ENCODE data around the gene APLN. TPM values are rescaled to one million over a fixed set of nuclear protein-coding genes. Genes with fewer than 3 reads are reported as not detected.

Gene APLN
- polyA plus RNA-seq, 1 donor from 2014 or later: not detected

DNA sequence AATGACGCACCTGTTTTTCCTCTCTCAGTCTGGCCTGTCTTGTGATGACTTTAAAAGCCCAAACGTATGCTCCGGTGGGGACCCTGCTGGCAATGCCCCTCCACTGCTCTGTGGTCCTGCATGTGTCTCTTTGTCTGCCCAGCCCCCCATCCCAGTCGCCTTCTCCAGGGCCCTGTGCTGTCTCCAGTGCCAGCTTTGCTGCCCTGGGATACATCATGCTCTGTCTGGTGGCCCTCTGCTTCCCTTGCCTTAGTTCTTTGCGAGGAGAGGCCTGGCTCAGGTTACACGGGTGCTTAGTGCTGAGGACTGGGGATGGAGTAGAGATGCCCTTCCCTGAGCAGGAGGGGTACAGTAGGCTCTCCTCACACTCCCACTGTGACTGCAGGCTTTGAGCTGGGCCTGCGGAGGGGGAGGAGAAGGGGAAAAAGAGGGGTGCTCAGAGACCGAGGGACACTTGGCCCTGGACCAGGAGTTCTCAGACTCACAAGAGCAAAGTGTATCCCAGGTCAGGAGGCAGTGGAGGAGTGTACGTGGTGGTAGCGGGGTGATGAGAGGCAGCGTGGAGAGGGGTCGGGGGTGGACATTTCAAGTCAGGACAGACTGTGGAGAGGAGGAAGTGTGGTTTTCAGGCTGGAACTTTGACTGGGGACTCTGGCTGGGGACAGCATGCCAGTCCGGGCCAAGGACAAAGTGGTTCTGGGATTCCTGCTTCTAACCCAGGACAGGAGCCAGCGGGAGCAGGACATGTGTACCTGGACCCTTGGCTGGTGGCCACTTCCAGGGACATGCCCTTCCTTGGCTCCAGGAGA lies 2.8 kb downstream of the APLN start:
- H3K4me1 Mint-ChIP-seq: peaks cover 0 to 9% (median 8%) of the 10 kb centered on the region in 3 donors
- peak overlapping the region in 1 of 4 donors; percentile 47 for H3K4me3 Mint-ChIP-seq
- peaks cover 27% of the 10 kb centered on the region for H3K27me3 Mint-ChIP-seq
- H3K36me3 Mint-ChIP-seq: no peaks in the 10 kb centered on the region
- no peak overlapping the region for H3K27ac Mint-ChIP-seq
- no peaks in the 10 kb centered on the region for H3K9me3 Mint-ChIP-seq

- peaks cover 29% of the 10 kb centered on the region for H3K27me3 Mint-ChIP-seq
- H3K36me3 Mint-ChIP-seq: no peaks in the 10 kb centered on the region
- no peak overlapping the region for H3K4me3 Mint-ChIP-seq
- H3K4me1 Mint-ChIP-seq: peaks cover 0 to 7% (median 6%) of the 10 kb centered on the region in 3 donors
- H3K9me3 Mint-ChIP-seq: no peaks in the 10 kb centered on the region
- H3K27ac Mint-ChIP-seq: no peak overlapping the region
Observed at GRCh38 chrX:129650821-129651510, 3.8 kb downstream of the APLN start.

DNA sequence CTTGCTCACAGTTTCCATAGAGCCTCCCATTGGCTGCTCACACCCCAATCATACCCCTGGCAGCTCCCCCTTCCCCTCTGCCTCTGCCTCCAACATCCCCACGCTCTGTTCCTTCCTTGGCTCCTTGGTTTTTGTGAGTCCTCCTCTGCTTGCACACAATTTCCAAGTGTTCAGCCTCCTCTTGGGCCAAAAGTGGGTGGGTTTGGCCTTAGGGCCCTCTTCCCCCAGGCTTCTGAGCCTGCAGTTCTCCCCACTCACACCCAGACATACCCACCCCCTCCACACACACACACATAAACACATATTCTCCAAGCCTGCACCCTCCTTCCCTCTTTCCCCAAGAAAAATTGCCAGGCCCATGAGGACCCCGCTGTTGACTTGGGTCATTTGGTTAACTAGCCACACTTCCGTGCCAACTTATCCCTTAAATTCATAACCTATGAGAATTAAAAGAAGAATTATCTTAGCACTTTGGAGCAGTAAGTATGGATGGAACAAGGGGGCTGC lies 4.5 kb downstream of the APLN start:
- Mint-ChIP-seq H3K4me3 (no peak overlapping the region), H3K4me1 (no peaks in the 10 kb centered on the region), H3K9me3 (no peaks in the 10 kb centered on the region), H3K27me3 (peaks cover 28% of the 10 kb centered on the region), H3K36me3 (no peaks in the 10 kb centered on the region), H3K27ac (peak overlapping the region in 1 of 3 donors; percentile 69)

DNA sequence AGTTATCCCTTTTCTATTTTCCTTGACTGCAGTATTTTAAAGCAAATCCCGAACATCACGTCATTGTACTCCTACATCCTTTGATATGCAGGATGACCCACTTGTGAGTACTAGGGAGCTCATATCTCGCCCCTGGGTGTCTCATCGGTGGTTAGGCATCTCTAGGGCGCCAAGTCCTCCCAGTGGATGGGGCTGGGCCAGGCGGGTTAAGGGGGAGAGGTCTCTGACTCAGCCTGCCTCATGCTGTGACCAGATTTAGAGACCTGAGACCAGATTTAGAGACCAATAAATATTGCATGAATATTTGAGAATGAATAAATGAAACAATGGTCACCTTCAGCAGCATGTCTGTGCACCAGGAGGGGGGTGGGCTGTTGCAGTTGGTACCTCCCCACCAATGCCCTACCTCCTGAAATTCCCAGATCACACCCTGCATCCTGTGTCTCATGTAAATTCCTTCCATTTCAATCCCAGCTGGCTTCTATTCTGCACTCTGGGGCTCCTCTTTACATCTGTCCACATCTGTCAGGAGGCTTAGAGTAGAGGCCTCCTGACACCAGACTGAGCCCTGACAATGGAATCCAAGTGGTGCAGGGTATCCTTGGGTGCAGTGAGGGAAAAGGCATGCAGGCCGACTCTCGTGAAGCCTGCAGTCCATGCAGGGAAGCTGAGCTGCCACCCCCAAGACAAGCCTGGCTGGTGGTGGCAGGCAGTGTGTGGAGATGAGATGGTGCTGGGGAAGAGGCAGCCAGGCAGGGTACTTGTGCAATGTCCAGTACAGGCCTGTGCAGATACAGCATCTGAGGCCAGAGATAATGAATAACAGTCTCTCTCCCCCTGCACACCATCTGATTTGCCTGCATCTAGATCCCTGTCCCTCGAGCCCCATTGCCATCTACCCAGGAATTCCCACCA lies 5.2 kb downstream of the APLN start:
- Mint-ChIP-seq H3K4me1 (no peaks in the 10 kb centered on the region), H3K36me3 (no peaks in the 10 kb centered on the region), H3K4me3 (no peak overlapping the region), H3K27me3 (peaks cover 28% of the 10 kb centered on the region), H3K27ac (peak overlapping the region in 1 of 3 donors; percentile 69), H3K9me3 (no peaks in the 10 kb centered on the region)

DNA sequence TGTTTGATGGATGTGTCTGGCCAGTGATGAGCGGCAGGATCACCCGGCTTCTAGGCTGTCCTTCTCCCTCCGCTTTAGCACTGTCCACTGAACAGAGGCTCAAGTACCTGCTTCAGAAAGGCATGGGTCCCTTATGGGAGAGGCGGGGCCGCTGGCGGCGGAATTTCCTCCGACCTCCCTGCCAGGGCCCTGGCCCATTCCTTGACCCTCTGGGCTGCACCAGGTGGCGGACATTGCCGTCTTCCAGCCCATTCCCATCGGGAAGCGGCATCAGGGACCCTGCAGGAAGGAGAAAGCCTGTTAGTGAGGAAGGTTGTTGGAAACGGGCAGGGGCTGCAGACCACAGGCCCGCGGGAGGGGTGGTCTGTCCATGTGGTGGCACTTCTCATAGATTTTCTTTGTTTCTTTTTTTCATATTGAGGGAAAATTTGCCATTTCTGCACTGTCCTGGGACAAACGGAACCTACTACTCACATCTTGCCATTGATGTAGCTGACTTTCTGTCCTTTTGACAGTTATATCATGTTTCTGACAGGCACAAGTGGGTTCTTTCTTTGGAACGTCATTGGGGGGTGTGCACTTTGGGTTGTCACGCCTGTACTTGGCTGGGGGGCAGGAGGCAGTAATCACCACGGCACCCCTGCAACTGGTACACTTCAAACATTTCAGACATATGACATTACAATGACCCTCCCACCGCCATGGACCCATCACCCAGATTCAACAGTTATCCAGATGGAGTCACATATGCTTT lies 6.1 kb downstream of the APLN start:
- Mint-ChIP-seq H3K27ac (no peak overlapping the region), H3K4me1 (no peaks in the 10 kb centered on the region), H3K36me3 (no peaks in the 10 kb centered on the region), H3K27me3 (peaks cover 28% of the 10 kb centered on the region), H3K9me3 (no peaks in the 10 kb centered on the region), H3K4me3 (no peak overlapping the region)

DNA sequence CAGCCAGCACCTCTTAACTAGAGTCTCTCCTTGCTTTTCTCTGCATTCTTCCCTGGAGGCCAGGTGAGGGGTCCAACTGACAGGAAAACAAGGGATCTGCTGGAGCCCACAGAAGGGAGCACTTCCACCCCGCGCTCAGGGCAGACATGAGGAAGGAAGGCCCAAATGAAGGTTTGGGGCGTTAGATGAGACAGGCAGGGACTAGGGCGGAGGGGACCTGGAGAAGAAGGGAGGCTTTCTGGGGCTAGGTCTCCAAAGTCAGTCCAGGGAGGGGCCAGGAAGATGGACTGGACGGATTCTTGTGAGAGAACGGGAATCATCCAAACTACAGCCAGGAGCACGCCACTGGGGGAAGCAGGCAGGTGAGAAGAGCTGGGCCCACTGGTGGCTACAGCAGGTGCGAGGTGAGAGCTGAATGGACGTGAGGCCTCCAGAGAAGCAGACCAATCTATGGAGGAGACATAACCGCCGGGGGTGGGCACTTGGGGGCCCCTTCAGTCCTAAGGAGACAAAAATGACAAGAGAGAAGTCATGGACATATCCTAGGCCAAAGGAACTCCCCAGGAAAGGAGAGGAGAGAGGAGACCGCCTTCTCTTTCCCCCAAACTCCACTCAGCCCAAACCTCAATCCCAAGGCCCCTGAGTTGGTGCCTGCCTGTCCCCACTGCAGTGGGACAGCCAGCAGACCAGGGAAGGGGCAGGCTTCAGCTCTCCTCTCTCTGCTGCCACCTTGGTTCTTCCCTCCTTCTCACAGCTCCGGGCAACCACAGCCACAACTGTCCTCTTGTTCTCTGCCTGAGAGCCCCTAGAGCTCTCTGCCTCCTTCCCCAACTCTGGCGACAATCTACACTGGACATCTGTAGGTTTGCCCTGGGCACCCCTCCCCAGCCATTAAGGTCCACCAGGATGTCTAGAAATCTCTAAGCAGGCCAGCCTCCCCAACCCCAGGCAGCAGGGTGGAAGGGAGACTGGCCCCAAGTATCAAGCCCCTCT lies 7.0 kb downstream of the APLN start:
- Mint-ChIP-seq H3K27me3 (peaks cover 21% of the 10 kb centered on the region), H3K27ac (peak overlapping the region in 1 of 3 donors; percentile 6), H3K4me1 (no peaks in the 10 kb centered on the region), H3K9me3 (no peaks in the 10 kb centered on the region), H3K36me3 (no peaks in the 10 kb centered on the region), H3K4me3 (no peak overlapping the region)

DNA sequence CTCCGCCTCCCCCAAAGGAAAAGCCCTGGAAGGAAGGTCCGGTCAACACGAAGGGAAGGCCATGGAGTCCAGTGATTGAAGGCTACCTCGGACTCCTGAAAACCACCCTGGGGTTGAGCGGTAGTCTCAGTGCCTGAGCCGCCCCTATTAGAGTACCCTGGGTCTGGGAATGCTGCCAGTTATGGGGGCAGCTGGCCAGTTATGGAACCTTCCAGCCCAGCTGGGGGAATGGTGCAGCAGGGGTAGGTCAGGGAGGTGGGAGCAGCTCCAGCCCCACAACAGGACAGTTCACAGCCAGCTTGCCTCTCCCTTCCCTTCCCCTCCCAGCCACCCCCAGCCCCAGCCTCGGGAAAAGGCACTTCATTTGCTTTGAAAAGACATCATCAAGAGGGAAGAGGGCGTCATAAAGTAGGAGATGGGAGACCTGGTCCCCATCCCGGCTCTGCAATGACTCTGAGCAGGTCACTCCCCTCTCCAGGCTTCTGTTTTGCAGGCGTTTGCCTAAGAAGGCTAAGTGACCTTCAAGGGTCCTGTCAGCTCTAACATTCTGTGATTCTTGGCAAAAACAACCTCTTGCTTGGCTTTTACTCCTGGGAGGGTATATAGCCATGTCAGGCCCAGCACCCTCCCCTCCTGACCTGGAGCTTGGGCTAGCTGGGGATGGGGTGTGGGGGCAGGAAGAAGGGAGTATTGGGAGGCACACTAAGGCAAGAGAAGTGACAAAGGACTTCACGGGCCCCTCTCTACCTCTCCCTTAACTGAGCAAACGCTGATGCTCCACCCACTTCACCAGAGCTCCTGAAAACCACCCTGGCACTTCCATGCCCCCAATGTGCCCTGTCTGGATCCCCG lies 8.0 kb downstream of the APLN start:
- no peak overlapping the region for H3K27ac Mint-ChIP-seq
- no peaks in the 10 kb centered on the region for H3K9me3 Mint-ChIP-seq
- no peaks in the 10 kb centered on the region for H3K36me3 Mint-ChIP-seq
- H3K27me3 Mint-ChIP-seq: peaks cover 21% of the 10 kb centered on the region
- no peak overlapping the region for H3K4me3 Mint-ChIP-seq
- no peaks in the 10 kb centered on the region for H3K4me1 Mint-ChIP-seq

GRCh38 chrX:129642641-129643040 lies 12.1 kb downstream of the APLN start:
- H3K27ac Mint-ChIP-seq: no peak overlapping the region
- no peaks in the 10 kb centered on the region for H3K4me1 Mint-ChIP-seq
- no peaks in the 10 kb centered on the region for H3K9me3 Mint-ChIP-seq
- H3K4me3 Mint-ChIP-seq: no peak overlapping the region
- no peaks in the 10 kb centered on the region for H3K36me3 Mint-ChIP-seq
- H3K27me3 Mint-ChIP-seq: peaks cover 11% of the 10 kb centered on the region

DNA sequence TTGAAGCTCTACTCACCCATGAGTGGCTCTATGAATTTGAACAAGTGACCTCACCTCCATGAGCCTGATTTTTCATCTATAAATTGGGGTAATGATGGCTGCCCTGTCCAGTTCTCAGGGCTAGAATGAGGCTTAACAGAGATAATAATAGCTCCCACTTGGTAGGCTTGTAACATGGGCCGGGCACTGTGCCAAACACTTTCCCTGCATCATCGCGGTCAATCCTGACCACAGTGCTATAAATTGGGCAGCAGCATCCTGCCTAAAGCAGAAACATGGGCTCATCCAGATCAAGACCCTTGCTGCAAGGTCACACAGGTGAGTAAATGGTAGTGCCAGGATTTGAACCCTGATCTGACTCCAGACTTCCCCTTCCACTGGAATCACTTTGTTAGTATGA lies 12.8 kb downstream of the APLN start:
- peaks cover 5% of the 10 kb centered on the region for H3K27me3 Mint-ChIP-seq
- no peaks in the 10 kb centered on the region for H3K36me3 Mint-ChIP-seq
- peaks cover 0 to 4% (median 2%) of the 10 kb centered on the region in 3 donors for H3K4me1 Mint-ChIP-seq
- H3K9me3 Mint-ChIP-seq: no peaks in the 10 kb centered on the region
- no peak overlapping the region for H3K27ac Mint-ChIP-seq
- H3K4me3 Mint-ChIP-seq: peak overlapping the region in 1 of 4 donors; percentile 33

DNA sequence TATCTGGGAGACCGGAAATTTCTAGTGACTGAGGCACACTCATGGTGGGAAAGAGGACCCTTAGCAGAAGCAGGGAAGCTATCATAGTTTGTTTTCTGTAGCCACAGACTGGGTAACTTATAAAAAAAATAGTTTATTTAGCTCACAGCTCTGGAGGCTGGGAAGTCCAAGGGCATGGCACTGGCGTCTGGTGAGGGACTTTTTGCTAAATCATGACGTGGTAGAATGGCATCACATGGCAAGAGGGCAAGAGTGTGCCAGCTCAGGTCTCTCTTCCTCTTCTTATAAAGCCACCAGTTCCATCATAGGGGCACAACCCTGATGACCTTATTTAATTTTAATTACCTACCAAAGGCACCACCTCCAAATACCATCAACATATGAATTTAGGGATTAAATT lies 13.3 kb downstream of the APLN start:
- H3K4me3 Mint-ChIP-seq: no peak overlapping the region
- no peaks in the 10 kb centered on the region for H3K9me3 Mint-ChIP-seq
- H3K27me3 Mint-ChIP-seq: peaks cover 4% of the 10 kb centered on the region
- no peak overlapping the region for H3K27ac Mint-ChIP-seq
- no peaks in the 10 kb centered on the region for H3K36me3 Mint-ChIP-seq
- H3K4me1 Mint-ChIP-seq: peaks cover 0 to 4% (median 2%) of the 10 kb centered on the region in 3 donors

DNA sequence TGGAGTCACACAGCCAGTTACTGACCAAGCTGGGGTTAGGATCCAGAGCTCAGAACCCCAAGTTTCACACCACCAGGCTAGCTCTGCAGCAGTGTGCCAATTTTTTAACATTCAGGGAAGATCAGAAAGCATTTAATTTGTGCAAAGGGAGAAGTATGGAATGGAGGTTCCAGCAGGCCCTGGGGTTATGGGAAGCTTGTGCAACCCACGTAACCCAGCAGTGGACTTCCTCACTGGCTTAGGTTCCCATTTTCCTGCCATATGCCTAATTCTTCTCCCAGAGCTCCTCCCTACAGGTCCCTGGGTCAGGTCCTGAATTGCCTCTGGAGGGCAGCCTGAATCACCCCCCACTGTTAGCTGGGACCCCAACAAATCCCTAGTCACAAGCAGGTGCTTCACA lies 14.0 kb downstream of the APLN start:
- Mint-ChIP-seq H3K27ac (no peak overlapping the region), H3K4me3 (no peak overlapping the region), H3K36me3 (no peaks in the 10 kb centered on the region), H3K27me3 (peaks cover 3% of the 10 kb centered on the region), H3K4me1 (peaks cover 0 to 4% (median 2%) of the 10 kb centered on the region in 3 donors), H3K9me3 (no peaks in the 10 kb centered on the region)

- Mint-ChIP-seq H3K9me3 (no peaks in the 10 kb centered on the region), H3K36me3 (no peaks in the 10 kb centered on the region), H3K27ac (no peak overlapping the region), H3K4me3 (no peak overlapping the region), H3K27me3 (peaks cover 1% of the 10 kb centered on the region), H3K4me1 (peaks cover 0 to 4% (median 2%) of the 10 kb centered on the region in 3 donors)
Observed at GRCh38 chrX:129638917-129639316, 15.8 kb downstream of the APLN start.
